RWPE2 (cell line): Measurements from ENCODE around the gene CCDC40.

Source experiments
- ATAC-seq: fragments of 200-7000 bp; cut with Tn5 transposase; 3 replicates; pipeline ENCODE4 v1.9.1; 2021; ENCODE audit warnings: low read depth
- DNase-seq: peaks from one replicate; pipeline ENCODE4 v3.0.0-alpha.2; 2020; ENCODE audit warnings: low spot score
- H3K27ac ChIP-seq: fragments of 450-650 bp; 2 replicates; pipeline ENCODE4 v1.5.1; 2017; ENCODE audit warnings: mild to moderate bottlenecking; ENCODE audit not compliant: poor library complexity, severe bottlenecking
- H3K27me3 ChIP-seq: fragments of 250-450 bp; sonication (Bioruptor Pico); 2 replicates; pipeline ENCODE4 v1.5.1; 2021; ENCODE audit warnings: mild to moderate bottlenecking, moderate library complexity; ENCODE audit not compliant: insufficient read depth, poor library complexity, severe bottlenecking
- H3K36me3 ChIP-seq: fragments of 250-450 bp; sonication (Bioruptor Pico); 2 replicates; pipeline ENCODE4 v1.5.1; 2020; ENCODE audit warnings: low read depth, mild to moderate bottlenecking, moderate library complexity
- H3K4me1 ChIP-seq: fragments of 250-450 bp; sonication (Bioruptor Pico); 2 replicates; pipeline ENCODE4 v1.5.1; 2021; ENCODE audit warnings: mild to moderate bottlenecking, moderate library complexity; ENCODE audit not compliant: insufficient read depth, poor library complexity, severe bottlenecking
- H3K4me3 ChIP-seq: fragments of 250-450 bp; sonication (Bioruptor Pico); 2 replicates; pipeline ENCODE4 v1.5.1; 2021; ENCODE audit warnings: mild to moderate bottlenecking, moderate library complexity; ENCODE audit not compliant: severe bottlenecking
- H3K9me3 ChIP-seq: fragments of 250-450 bp; sonication (Bioruptor Pico); 2 replicates; pipeline ENCODE4 v1.5.1; 2021; ENCODE audit warnings: mild to moderate bottlenecking, moderate library complexity; ENCODE audit not compliant: severe bottlenecking
- TF ChIP-seq, protein P1 (sequence below): fragments of 450-650 bp; IDR thresholded peaks from one replicate; pipeline ENCODE4 v1.5.1; 2017; ENCODE audit warnings: mild to moderate bottlenecking, moderate library complexity; ENCODE audit not compliant: poor library complexity, severe bottlenecking

Gene CCDC40

DNA sequence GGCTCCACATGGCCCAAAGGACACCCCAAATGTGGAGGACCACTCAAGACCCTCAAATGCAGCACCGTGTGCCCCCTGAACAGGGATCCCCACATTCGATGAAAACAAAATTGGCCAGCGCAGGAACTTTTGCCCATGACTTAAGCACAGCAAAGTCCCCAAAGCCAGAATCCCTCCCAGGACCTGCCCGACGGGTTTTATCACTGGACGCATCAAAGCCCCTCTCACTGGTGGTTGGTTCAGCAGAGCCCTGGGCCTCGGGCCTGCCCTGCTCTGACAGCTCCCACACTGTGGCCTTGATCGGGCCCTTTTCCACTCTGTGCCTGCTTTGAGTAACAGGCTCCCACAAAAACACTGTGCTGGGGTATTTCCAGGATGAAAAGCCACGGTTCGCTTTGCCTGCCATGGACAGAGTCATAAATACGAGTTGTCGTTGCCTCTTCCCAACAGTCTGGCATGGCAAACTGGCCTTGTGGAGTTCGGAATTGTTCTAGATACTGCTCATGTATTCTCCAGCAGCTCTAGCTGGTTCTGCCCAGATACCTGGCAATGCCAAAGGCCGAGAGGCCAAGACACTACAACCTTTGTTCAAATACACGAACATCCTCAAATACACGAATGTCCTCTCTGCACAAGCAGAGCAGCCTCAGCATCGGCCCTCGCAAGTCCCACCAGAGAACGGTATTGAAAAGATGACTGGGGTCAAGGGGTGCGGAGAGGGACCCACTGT lies 47.2 kb upstream of the CCDC40 start:
- DNase-seq = no peak
- H3K27ac ChIP-seq = no peak overlapping the region

DNA sequence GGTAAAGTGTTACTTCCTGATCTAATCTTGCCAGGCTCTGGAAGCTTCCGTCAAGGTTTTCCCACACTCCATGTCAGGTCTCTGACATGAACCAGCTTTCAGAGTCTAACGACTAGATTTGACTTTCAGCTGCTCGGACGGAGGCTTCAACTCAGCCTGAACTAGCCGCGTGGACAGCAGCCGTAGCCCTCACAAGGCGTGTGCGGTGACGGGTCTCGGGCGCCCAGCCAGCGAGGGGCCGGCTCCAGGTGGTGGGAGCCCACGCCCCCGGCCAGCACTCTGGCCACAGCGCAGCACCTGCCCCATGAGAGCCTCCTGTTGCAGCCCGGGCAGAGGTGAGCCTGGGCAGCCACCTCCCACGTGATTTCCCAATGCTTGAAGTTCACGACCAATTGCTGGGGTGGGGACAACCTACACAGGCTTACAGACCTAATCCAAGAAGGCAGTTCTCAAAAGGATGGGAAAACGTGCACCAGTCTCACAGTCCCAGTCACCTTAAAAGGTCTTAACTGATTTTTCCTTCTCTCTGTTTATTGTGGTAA lies 46.3 kb upstream of the CCDC40 start:
- Histone ChIP-seq H3K4me1 (peaks cover 37% of the 10 kb centered on the region), H3K9me3 (no peaks in the 10 kb centered on the region), H3K27me3 (no peaks in the 10 kb centered on the region), H3K4me3 (no peak overlapping the region), H3K27ac (no peak overlapping the region), H3K36me3 (no peaks in the 10 kb centered on the region)
- DNase-seq (no peak), ATAC-seq (no peak)
- TF ChIP-seq, protein P1, sequence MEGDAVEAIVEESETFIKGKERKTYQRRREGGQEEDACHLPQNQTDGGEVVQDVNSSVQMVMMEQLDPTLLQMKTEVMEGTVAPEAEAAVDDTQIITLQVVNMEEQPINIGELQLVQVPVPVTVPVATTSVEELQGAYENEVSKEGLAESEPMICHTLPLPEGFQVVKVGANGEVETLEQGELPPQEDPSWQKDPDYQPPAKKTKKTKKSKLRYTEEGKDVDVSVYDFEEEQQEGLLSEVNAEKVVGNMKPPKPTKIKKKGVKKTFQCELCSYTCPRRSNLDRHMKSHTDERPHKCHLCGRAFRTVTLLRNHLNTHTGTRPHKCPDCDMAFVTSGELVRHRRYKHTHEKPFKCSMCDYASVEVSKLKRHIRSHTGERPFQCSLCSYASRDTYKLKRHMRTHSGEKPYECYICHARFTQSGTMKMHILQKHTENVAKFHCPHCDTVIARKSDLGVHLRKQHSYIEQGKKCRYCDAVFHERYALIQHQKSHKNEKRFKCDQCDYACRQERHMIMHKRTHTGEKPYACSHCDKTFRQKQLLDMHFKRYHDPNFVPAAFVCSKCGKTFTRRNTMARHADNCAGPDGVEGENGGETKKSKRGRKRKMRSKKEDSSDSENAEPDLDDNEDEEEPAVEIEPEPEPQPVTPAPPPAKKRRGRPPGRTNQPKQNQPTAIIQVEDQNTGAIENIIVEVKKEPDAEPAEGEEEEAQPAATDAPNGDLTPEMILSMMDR = no peak

More for the DNA sequence above, 47.2 kb upstream of the CCDC40 start:
- Histone ChIP-seq H3K4me1 (peaks cover 37% of the 10 kb centered on the region), H3K4me3 (no peak overlapping the region), H3K36me3 (no peaks in the 10 kb centered on the region), H3K27me3 (no peaks in the 10 kb centered on the region), H3K9me3 (no peaks in the 10 kb centered on the region)
- TF ChIP-seq, protein P1 = no peak
- ATAC-seq = no peak

DNA sequence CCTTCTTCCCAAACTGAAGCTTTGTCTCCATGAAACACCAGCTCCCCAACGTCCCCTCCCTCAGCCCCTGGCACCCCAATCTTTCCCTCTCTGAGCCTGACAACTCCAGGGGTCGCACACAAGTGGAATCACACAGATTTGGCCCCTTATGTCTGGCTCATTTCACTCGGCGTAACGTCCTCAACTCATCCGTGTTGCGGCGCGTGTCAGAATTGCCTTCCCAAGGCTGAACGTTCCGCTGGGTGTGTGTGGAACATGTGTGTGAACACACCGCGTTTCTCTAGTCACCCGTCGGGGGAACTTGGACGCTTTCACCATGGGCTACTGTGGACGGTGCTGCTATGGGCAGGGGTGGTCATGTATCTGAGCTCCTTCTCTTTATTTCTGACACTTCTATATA lies 45.7 kb upstream of the CCDC40 start:
- ATAC-seq (no peak), DNase-seq (no peak)
- Histone ChIP-seq H3K9me3 (no peaks in the 10 kb centered on the region), H3K4me1 (peaks cover 37% of the 10 kb centered on the region), H3K27me3 (no peaks in the 10 kb centered on the region), H3K36me3 (no peaks in the 10 kb centered on the region), H3K27ac (no peak overlapping the region), H3K4me3 (no peak overlapping the region)
- TF ChIP-seq, protein P1 = no peak

DNA sequence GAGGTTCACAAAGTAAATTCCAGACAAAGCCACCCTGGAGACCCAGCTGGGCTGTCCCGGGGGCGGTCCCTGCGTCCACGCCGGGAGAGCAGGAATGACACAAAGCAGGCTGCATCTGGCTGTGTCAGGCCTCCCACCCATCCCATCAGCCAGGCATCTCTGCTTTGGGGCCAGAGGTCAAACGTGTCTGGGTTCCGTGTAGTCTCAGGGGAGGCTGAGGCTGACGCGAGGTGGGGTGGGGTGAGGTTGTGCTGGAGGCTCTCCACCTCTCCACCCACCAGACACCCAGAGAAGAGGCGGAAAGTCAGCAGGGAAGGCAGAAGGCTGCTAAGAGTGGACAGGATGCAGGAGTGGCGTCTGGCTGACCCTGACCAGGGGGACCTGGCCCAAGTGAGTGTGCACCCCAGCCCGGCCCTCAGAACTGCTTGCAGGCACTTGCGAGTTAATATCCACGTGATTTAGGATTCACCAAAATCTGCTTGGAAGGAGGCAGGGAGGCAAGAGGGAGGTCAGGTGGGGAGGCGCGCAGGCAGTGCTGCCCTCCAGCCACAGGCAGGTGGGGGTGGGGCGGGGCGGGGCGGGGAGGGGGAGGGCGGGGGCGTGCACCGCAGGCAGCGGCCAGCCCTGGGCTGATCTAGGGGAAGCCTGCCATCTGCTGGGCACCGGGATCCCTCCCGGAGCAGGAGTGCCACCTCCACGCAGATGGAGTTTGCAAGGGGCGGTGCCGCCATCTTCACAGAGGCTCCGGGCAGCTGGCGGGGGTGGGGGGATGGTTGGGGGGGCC lies 45.1 kb upstream of the CCDC40 start:
- peak; percentile 79 for ATAC-seq
- no peak overlapping the region for H3K27ac ChIP-seq
- TF ChIP-seq, protein P1 = peak; percentile 65

More for the DNA sequence above, 45.1 kb upstream of the CCDC40 start:
- Histone ChIP-seq H3K9me3 (no peaks in the 10 kb centered on the region), H3K27me3 (no peaks in the 10 kb centered on the region), H3K4me1 (peaks cover 40% of the 10 kb centered on the region), H3K36me3 (no peaks in the 10 kb centered on the region), H3K4me3 (peak overlapping the region; percentile 7)
- peak; percentile 86 for DNase-seq
